H1 (cell line): Measurements from ENCODE around the gene MTCH1. TPM values are rescaled to one million over a fixed set of nuclear protein-coding genes. Genes with fewer than 3 reads are reported as not detected.

ENCODE experiments used
- CTCF ChIA-PET: fragments of 300-600 bp; sonication (Branson Sonifier 250); formaldehyde crosslinking; loops from one replicate; lab custom pipeline; 2021; ENCODE audit not compliant: partially characterized antibody; lab: Charles Lee
- POLR2A ChIA-PET: fragments of 300-600 bp; sonication (Branson Sonifier 250); formaldehyde crosslinking; loops from one replicate; lab custom pipeline; 2021; ENCODE audit warnings: inconsistent platforms; ENCODE audit not compliant: partially characterized antibody; lab: Charles Lee
- DNase-seq, 2 experiments: peaks; one replicate each; pipeline versions ENCODE4 v3.0.0 to v3.0.0-alpha.2; 2010 to 2022; ENCODE audit warnings: low spot score in 2 of 2, low read depth in 1 of 2, mixed read lengths in 1 of 2
- FAIRE-seq: peaks from 2 replicates; lab custom pipeline; 2011; peaks lifted over from hg19 to GRCh38; lab: Jason Lieb, UNC
- H2AFZ ChIP-seq: 2 replicates; pipeline ENCODE4 v1.8.1; 2012; ENCODE audit warnings: low read length, inconsistent platforms
- H2AK5ac ChIP-seq: 2 replicates; pipeline ENCODE4 v1.6.1; 2013; ENCODE audit warnings: low read depth, low read length
- H2BK120ac ChIP-seq: replicated peaks from 2 replicates; pipeline ENCODE3; 2013; ENCODE audit warnings: low read depth, low read length, inconsistent platforms
- H2BK12ac ChIP-seq: 2 replicates; pipeline ENCODE4 v1.6.1; 2013; ENCODE audit warnings: low read depth, low read length
- H2BK15ac ChIP-seq: 2 replicates; pipeline ENCODE4 v1.6.1; 2013; ENCODE audit warnings: low read length
- H2BK20ac ChIP-seq: 2 replicates; pipeline ENCODE4 v1.6.1; 2013; ENCODE audit warnings: low read length
- H2BK5ac ChIP-seq: 2 replicates; pipeline ENCODE4 v1.6.1; 2013; ENCODE audit warnings: low read depth, low read length
- H3K14ac ChIP-seq: 2 replicates; pipeline ENCODE4 v1.6.1; 2013; ENCODE audit warnings: inconsistent platforms; ENCODE audit not compliant: insufficient read length
- H3K18ac ChIP-seq: 2 replicates; pipeline ENCODE4 v1.6.1; 2013; ENCODE audit warnings: low read length; ENCODE audit errors: extremely low read depth
- H3K23ac ChIP-seq: 2 replicates; pipeline ENCODE4 v1.6.1; 2013; ENCODE audit warnings: inconsistent platforms; ENCODE audit not compliant: insufficient read length
- H3K23me2 ChIP-seq: 2 replicates; pipeline ENCODE4 v1.6.1; 2013; ENCODE audit warnings: low read depth, low read length
- H3K27ac ChIP-seq: 2 replicates; pipeline ENCODE4 v1.6.1; 2011; ENCODE audit warnings: low read depth, low read length, inconsistent platforms
- H3K27me3 ChIP-seq, 4 experiments: replicated peaks in 1 of 4; 1 replicate in 1 of 4; 2 replicates in 3 of 4; pipeline versions ENCODE4 v1.6.1 to v1.8.1; 2011 to 2013; ENCODE audit warnings: low read length in 3 of 4, mild to moderate bottlenecking in 3 of 4, inconsistent platforms in 2 of 4, mixed read lengths in 2 of 4, moderate library complexity in 1 of 4; ENCODE audit not compliant: control insufficient read depth in 3 of 4, insufficient read depth in 3 of 4; ENCODE audit errors: extremely low read depth in 1 of 4
- H3K36me3 ChIP-seq, 4 experiments: 2 replicates each; pipeline versions ENCODE4 v1.6.1 to v1.8.1; 2011 to 2013; ENCODE audit warnings: mild to moderate bottlenecking in 4 of 4, low read length in 3 of 4, moderate library complexity in 2 of 4, control low read depth in 1 of 4, inconsistent platforms in 1 of 4; ENCODE audit not compliant: insufficient read depth in 4 of 4, control insufficient read depth in 2 of 4
- H3K4ac ChIP-seq: replicated peaks from 2 replicates; pipeline ENCODE3; 2013; ENCODE audit warnings: low read length, low read depth, mixed read lengths, inconsistent platforms; ENCODE audit not compliant: insufficient read length
- H3K4me1 ChIP-seq, 4 experiments: replicated peaks in 1 of 4; 1 replicate in 1 of 4; 2 replicates in 3 of 4; pipeline versions ENCODE4 v1.6.1 to v1.8.1; 2011 to 2013; ENCODE audit warnings: low read length in 3 of 4, inconsistent platforms in 2 of 4, mixed read lengths in 1 of 4; ENCODE audit not compliant: insufficient read depth in 4 of 4, control insufficient read depth in 3 of 4
- H3K4me2 ChIP-seq, 2 experiments: 2 replicates each; pipeline versions ENCODE4 v1.6.1 to v1.8.1; 2011 to 2013; ENCODE audit warnings: low read depth in 2 of 2, low read length in 2 of 2, control low read depth in 1 of 2, inconsistent platforms in 1 of 2, mild to moderate bottlenecking in 1 of 2; ENCODE audit not compliant: insufficient read depth in 1 of 2
- H3K4me3 ChIP-seq, 4 experiments: fragments of 200-600, 300-600 bp in 1 of 4; sonication (generic), shearing (Covaris generic), sonication (Bioruptor Twin) in 1 of 4; 2 replicates each; pipeline versions ENCODE4 v1.5.1 to v1.8.1; 2011 to 2016; ENCODE audit warnings: low read length in 4 of 4, low read depth in 3 of 4, control low read depth in 2 of 4, inconsistent platforms in 2 of 4, mild to moderate bottlenecking in 2 of 4, mixed read lengths in 1 of 4, moderate library complexity in 1 of 4; ENCODE audit not compliant: insufficient read depth in 2 of 4; ENCODE audit errors: extremely low read depth in 1 of 4
- H3K56ac ChIP-seq: replicated peaks from 2 replicates; pipeline ENCODE3; 2013; ENCODE audit warnings: low read depth, mild to moderate bottlenecking, mixed read lengths, low read length, inconsistent platforms; ENCODE audit not compliant: insufficient read length
- H3K79me1 ChIP-seq: 2 replicates; pipeline ENCODE4 v1.6.1; 2013; ENCODE audit warnings: low read depth, low read length, control low read depth
- H3K79me2 ChIP-seq, 2 experiments: 2 replicates each; pipeline versions ENCODE4 v1.6.1 to v1.8.1; 2012 to 2013; ENCODE audit warnings: low read length in 2 of 2, mild to moderate bottlenecking in 2 of 2, inconsistent platforms in 1 of 2; ENCODE audit not compliant: insufficient read depth in 2 of 2, control insufficient read depth in 1 of 2
- H3K9ac ChIP-seq, 4 experiments: replicated peaks in 1 of 4; 1 replicate in 1 of 4; 2 replicates in 3 of 4; pipeline versions ENCODE4 v1.6.1 to v1.8.1; 2011 to 2013; ENCODE audit warnings: low read depth in 3 of 4, low read length in 3 of 4, control low read depth in 2 of 4, mild to moderate bottlenecking in 2 of 4, moderate library complexity in 2 of 4, inconsistent platforms in 1 of 4; ENCODE audit errors: extremely low read depth in 1 of 4
- H3K9me3 ChIP-seq, 2 experiments: 2 replicates each; pipeline versions ENCODE4 v1.6.1 to v1.8.1; 2012 to 2013; ENCODE audit warnings: mild to moderate bottlenecking in 2 of 2, moderate library complexity in 2 of 2, control low read depth in 1 of 2, inconsistent platforms in 1 of 2, low read depth in 1 of 2, low read length in 1 of 2, mixed read lengths in 1 of 2; ENCODE audit not compliant: insufficient read depth in 2 of 2
- H4K20me1 ChIP-seq, 2 experiments: replicated peaks in 1 of 2; 2 replicates each; pipeline versions ENCODE3 to v1.8.1; 2011 to 2013; ENCODE audit warnings: inconsistent platforms in 2 of 2, low read length in 2 of 2, mild to moderate bottlenecking in 1 of 2; ENCODE audit not compliant: insufficient read depth in 2 of 2, control insufficient read depth in 1 of 2
- H4K5ac ChIP-seq: 2 replicates; pipeline ENCODE4 v1.6.1; 2013; ENCODE audit warnings: low read length, low read depth, mixed read lengths, inconsistent platforms; ENCODE audit not compliant: insufficient read length
- H4K8ac ChIP-seq: 2 replicates; pipeline ENCODE4 v1.8.0; 2013; ENCODE audit warnings: mild to moderate bottlenecking, moderate library complexity, low read length, inconsistent platforms; ENCODE audit not compliant: insufficient read depth; ENCODE audit errors: extremely low read depth
- H4K91ac ChIP-seq: replicated peaks from 2 replicates; pipeline ENCODE3; 2013; ENCODE audit warnings: low read length, mixed read lengths, inconsistent platforms; ENCODE audit not compliant: insufficient read length
- CREB1 ChIP-seq: IDR thresholded peaks from 2 replicates; pipeline ENCODE4 v1.6.1; 2012; ENCODE audit warnings: inconsistent platforms
- MAFK ChIP-seq: IDR thresholded peaks from 2 replicates; pipeline ENCODE4 v1.6.1; 2012; ENCODE audit warnings: low read depth, mild to moderate bottlenecking, improper control_type of control experiment, low read length
- PHF8 ChIP-seq: fragments of 200-600 bp; sonication (generic); conservative IDR thresholded peaks from 2 replicates; pipeline ENCODE4 v1.7.1; 2012; ENCODE audit warnings: low read depth, mild to moderate bottlenecking, inconsistent platforms, low read length, moderate library complexity
- RNF2 ChIP-seq: fragments of 200-900, 300-1000 bp; sonication (generic); IDR thresholded peaks from 2 replicates; pipeline ENCODE4 v1.7.1; 2016; ENCODE audit warnings: borderline replicate concordance, low read depth, mild to moderate bottlenecking, antibody characterized with exemption, low read length; ENCODE audit not compliant: poor library complexity, severe bottlenecking; ENCODE audit errors: missing control alignments
- SIRT6 ChIP-seq: IDR thresholded peaks from one replicate; pipeline ENCODE4 v1.7.1; 2012; ENCODE audit warnings: low read length, inconsistent platforms
- TAF7 ChIP-seq: optimal IDR thresholded peaks from 2 replicates; pipeline ENCODE3; 2011; ENCODE audit warnings: low read depth, mild to moderate bottlenecking, inconsistent platforms, low read length, moderate library complexity, borderline replicate concordance
- YY1 ChIP-seq: IDR thresholded peaks from 2 replicates; pipeline ENCODE4 v1.6.1; 2011; ENCODE audit warnings: low read depth, mild to moderate bottlenecking, low read length
- WGBS, 2 experiments: shearing (Covaris generic) in 1 of 2; methylation state at CpG; one replicate each; pipeline versions ENCODE4 v1.1.6 to v1.1.7; 2013 to 2015; ENCODE audit warnings: low lambda C conversion rate in 2 of 2, mixed read lengths in 2 of 2, inconsistent platforms in 1 of 2, low coverage in 1 of 2, missing lambda C conversion rate in 1 of 2; ENCODE audit not compliant: insufficient replicate concordance in 2 of 2, insufficient coverage in 1 of 2, insufficient read length in 1 of 2; ENCODE audit errors: extremely low coverage in 1 of 2, missing lambda C conversion rate in 1 of 2; 5-methylcytosine and 5-hydroxymethylcytosine counted together
- polyA plus RNA-seq, 7 experiments: library from polyadenylated mRNA; depleted of rRNA in 3 of 7; stranded (reverse) in 5 of 7; unstranded in 2 of 7; fragments of >200 nt in 5 of 7; fragments of 200-250 nt in 2 of 7; gene quantifications; 1 replicate in 5 of 7; 2 replicates in 1 of 7; 4 replicates in 1 of 7; pipeline versions ENCODE4 v1.2.1 to v1.2.3, GENCODE V29; 2011 to 2013; ENCODE audit warnings: missing spikeins in 2 of 7, mixed read lengths in 2 of 7
- total RNA-seq: library from RNA; stranded (reverse); fragmentation: NEBNext Ultra II Directional; extraction: Animal tissue kit (Norgen Biotek cat#: 25700); gene quantifications from 2 replicates; pipeline ENCODE4 v1.2.1, GENCODE V29; 2021

Gene MTCH1
- total and polyA plus RNA-seq, 2 of the 8 experiments (the other 6 are each of a cell fraction or from before 2014, with no cell fraction given): 169 to 214 TPM

DNA sequence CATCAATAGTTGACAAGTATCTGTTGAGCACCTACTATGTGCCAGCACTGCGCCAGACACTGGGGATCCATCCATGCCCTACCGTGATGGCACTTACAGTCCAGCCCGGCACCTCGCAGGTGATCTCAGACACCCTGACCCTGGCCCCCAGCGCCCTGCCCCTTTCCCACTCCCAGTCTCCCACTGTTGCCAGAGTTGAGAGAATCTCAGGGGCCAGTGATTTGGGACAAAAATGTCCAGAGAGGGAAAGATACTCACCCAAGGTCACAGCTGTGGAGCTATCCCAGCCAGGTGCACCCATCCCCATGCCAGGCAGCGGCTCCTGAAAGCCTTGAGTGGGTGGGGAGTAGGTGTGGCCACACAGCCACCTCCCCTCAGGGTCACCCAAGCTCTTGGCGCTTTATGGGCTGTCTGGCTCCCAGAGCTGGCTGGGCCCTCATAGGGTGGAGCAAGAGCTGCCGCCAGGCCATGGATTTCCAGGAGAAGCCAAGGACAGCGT is 28.2 kb downstream of the MTCH1 start:
- WGBS, 2 experiments: 83% methylated on average over 9 of the region's 9 CpGs; no CpG with 5 or more reads in 1 of the 2 experiments
- Histone ChIP-seq H3K56ac (no peak overlapping the region), H4K8ac (no peak overlapping the region), H3K4ac (no peak overlapping the region), H2BK15ac (no peak overlapping the region), H3K27me3 (no peaks in the 10 kb centered on the region), H3K18ac (no peak overlapping the region), H3K36me3 (no peaks in the 10 kb centered on the region), H3K4me3 (no peak overlapping the region), H2BK120ac (no peak overlapping the region), H3K79me2 (no peaks in the 10 kb centered on the region), H4K20me1 (peaks cover 0 to 2% of the 10 kb centered on the region in 2 experiments), H3K4me1 (no peaks in the 10 kb centered on the region; a peak in 1 of 7 replicates), H3K9ac (no peak overlapping the region), H2BK12ac (no peak overlapping the region), H3K23me2 (no peaks in the 10 kb centered on the region), H3K4me2 (no peak overlapping the region), H2AFZ (no peak overlapping the region), H2AK5ac (no peak overlapping the region), H2BK5ac (no peak overlapping the region), H3K79me1 (no peaks in the 10 kb centered on the region), H3K14ac (no peak overlapping the region), H4K5ac (no peak overlapping the region), H3K9me3 (no peaks in the 10 kb centered on the region), H2BK20ac (no peak overlapping the region), H3K27ac (no peak overlapping the region), H4K91ac (no peak overlapping the region), H3K23ac (no peak overlapping the region)
- TF ChIP-seq CREB1: no peak
- no peak for TF ChIP-seq RNF2
- TF ChIP-seq TAF7: no peak
- TF ChIP-seq PHF8: no peak
- TF ChIP-seq SIRT6: no peak
- no peak for TF ChIP-seq MAFK
- no peak for TF ChIP-seq YY1
- CTCF ChIA-PET: interaction anchor here (1.0 to 4.9 kb wide), 6 partner anchors 19 to 250 kb away, joined by 3 to 27 read pairs (median 4); partner anchors contain the start of gene C6orf89
- DNase-seq (no peak), FAIRE-seq (no peak)
- POLR2A ChIA-PET: interaction anchor here (1.2 to 1.3 kb wide), 2 partner anchors 28 to 300 kb away, joined by 3 to 4 read pairs; partner anchors contain the start of genes MTCH1, TBC1D22B and TMEM217
